Trophoblast cell (in vitro differentiated cells and primary cell): ENCODE data around the gene KRTAP5-11.
"Not testable (repeated sequence)": the region's sequence is repeated elsewhere in the genome, so short reads cannot be mapped to it uniquely, and the experiment has no call there.

Source experiments
- DNase-seq, 2 donors: peaks; one replicate each; pipeline ENCODE4 v3.0.0-alpha.2; 2016
- H2AFZ ChIP-seq: 2 replicates; pipeline ENCODE4 v1.6.1; 2013; ENCODE audit warnings: low read length, moderate library complexity, mild to moderate bottlenecking; ENCODE audit not compliant: insufficient read depth, poor library complexity
- H2AK5ac ChIP-seq: 2 replicates; pipeline ENCODE4 v1.6.1; 2013; ENCODE audit warnings: mild to moderate bottlenecking, low read length
- H2BK120ac ChIP-seq: 2 replicates; pipeline ENCODE4 v1.6.1; 2013; ENCODE audit warnings: low read length, mild to moderate bottlenecking, moderate library complexity; ENCODE audit not compliant: insufficient read depth, poor library complexity
- H2BK12ac ChIP-seq: 2 replicates; pipeline ENCODE4 v1.6.1; 2013; ENCODE audit warnings: mild to moderate bottlenecking, low read length, moderate library complexity
- H2BK5ac ChIP-seq: 2 replicates; pipeline ENCODE4 v1.6.1; 2013; ENCODE audit warnings: low read length, low read depth, moderate library complexity, mild to moderate bottlenecking; ENCODE audit not compliant: poor library complexity
- H3K14ac ChIP-seq: 2 replicates; pipeline ENCODE4 v1.6.1; 2013; ENCODE audit warnings: mild to moderate bottlenecking, low read length
- H3K18ac ChIP-seq: 2 replicates; pipeline ENCODE4 v1.6.1; 2013; ENCODE audit warnings: mild to moderate bottlenecking, low read length
- H3K23ac ChIP-seq: 2 replicates; pipeline ENCODE4 v1.6.1; 2013; ENCODE audit warnings: low read length
- H3K27ac ChIP-seq: 2 replicates; pipeline ENCODE4 v1.5.1; 2013; ENCODE audit warnings: low read depth, mild to moderate bottlenecking, inconsistent platforms, low read length, moderate library complexity
- H3K27me3 ChIP-seq: 2 replicates; pipeline ENCODE4 v1.6.1; 2013; ENCODE audit warnings: inconsistent platforms, mild to moderate bottlenecking, low read length, moderate library complexity; ENCODE audit not compliant: insufficient read depth
- H3K36me3 ChIP-seq, 2 experiments: 1 replicate in 1 of 2; 2 replicates in 1 of 2; pipeline ENCODE4 v1.6.1; 2013; ENCODE audit warnings: low read length in 2 of 2, mild to moderate bottlenecking in 2 of 2, moderate library complexity in 1 of 2; ENCODE audit not compliant: insufficient read depth in 2 of 2, control insufficient read depth in 1 of 2
- H3K4ac ChIP-seq: 2 replicates; pipeline ENCODE4 v1.6.1; 2013; ENCODE audit warnings: low read depth, mild to moderate bottlenecking, low read length, moderate library complexity
- H3K4me1 ChIP-seq, 2 experiments: 1 replicate in 1 of 2; 2 replicates in 1 of 2; pipeline ENCODE4 v1.6.1; 2013; ENCODE audit warnings: low read length in 2 of 2, mild to moderate bottlenecking in 2 of 2, moderate library complexity in 1 of 2; ENCODE audit not compliant: insufficient read depth in 2 of 2, control insufficient read depth in 1 of 2
- H3K4me2 ChIP-seq: 2 replicates; pipeline ENCODE4 v1.6.1; 2013; ENCODE audit warnings: inconsistent platforms, mild to moderate bottlenecking, low read length, moderate library complexity
- H3K4me3 ChIP-seq: 2 replicates; pipeline ENCODE4 v1.5.1; 2013; ENCODE audit warnings: mild to moderate bottlenecking, low read depth, low read length, inconsistent platforms
- H3K79me1 ChIP-seq: one replicate; pipeline ENCODE4 v1.6.1; 2013; ENCODE audit warnings: low read length
- H3K79me2 ChIP-seq: 2 replicates; pipeline ENCODE4 v1.6.1; 2013; ENCODE audit warnings: low read length, mild to moderate bottlenecking; ENCODE audit not compliant: control insufficient read depth, insufficient read depth, poor library complexity
- H3K9ac ChIP-seq: 2 replicates; pipeline ENCODE4 v1.6.1; 2013; ENCODE audit warnings: mild to moderate bottlenecking, low read length
- H3K9me3 ChIP-seq: 2 replicates; pipeline ENCODE4 v1.6.1; 2013; ENCODE audit warnings: low read depth, mild to moderate bottlenecking, control low read depth, inconsistent platforms, low read length; ENCODE audit not compliant: insufficient read depth
- H4K12ac ChIP-seq: 2 replicates; pipeline ENCODE4 v1.6.1; 2013; ENCODE audit warnings: low read depth, mild to moderate bottlenecking, low read length, moderate library complexity
- H4K8ac ChIP-seq: 2 replicates; pipeline ENCODE4 v1.6.1; 2013; ENCODE audit warnings: low read depth, mild to moderate bottlenecking, low read length, moderate library complexity
- H4K91ac ChIP-seq: one replicate; pipeline ENCODE4 v1.6.1; 2013; ENCODE audit warnings: low read depth, mild to moderate bottlenecking, low read length, moderate library complexity
- WGBS: extraction: QIAGEN DNeasy Blood & Tissue Kit; methylation state at CpG from one replicate; pipeline ENCODE4 v1.1.7; 2013; ENCODE audit warnings: missing lambda C conversion rate; ENCODE audit not compliant: insufficient read length, insufficient coverage; ENCODE audit errors: extremely low coverage; 5-methylcytosine and 5-hydroxymethylcytosine counted together

KRTAP5-11 gene

GRCh38 chr11:71576688-71577465 is 5.8 kb downstream of the KRTAP5-11 start:
- H4K12ac ChIP-seq, H2BK12ac ChIP-seq, H3K79me2 ChIP-seq, H3K4me2 ChIP-seq, H3K27ac ChIP-seq, H2BK5ac ChIP-seq, H2AK5ac ChIP-seq, H3K4me1 ChIP-seq, H3K9me3 ChIP-seq, H2BK120ac ChIP-seq, H2AFZ ChIP-seq, H3K4me3 ChIP-seq, H3K27me3 ChIP-seq, H3K14ac ChIP-seq, H3K79me1 ChIP-seq, H4K8ac ChIP-seq, H3K9ac ChIP-seq, H4K91ac ChIP-seq, H3K4ac ChIP-seq, H3K23ac ChIP-seq, H3K18ac ChIP-seq, H3K36me3 ChIP-seq, DNase-seq: not testable (repeated sequence)
- WGBS, result no CpG with 5 or more reads among the region's 41 CpGs

- peaks cover 0 to 2% of the 10 kb centered on the region in 2 experiments for H3K4me1 ChIP-seq
- no peaks in the 10 kb centered on the region for H3K79me1 ChIP-seq
- H3K36me3 ChIP-seq, result no peaks in the 10 kb centered on the region
- H3K14ac ChIP-seq, result no peak overlapping the region
- WGBS, result no CpG with 5 or more reads among the region's 4 CpGs
- H3K27me3 ChIP-seq, result no peaks in the 10 kb centered on the region
- no peak overlapping the region for H4K12ac ChIP-seq
- DNase-seq, result no peak
- H4K8ac ChIP-seq, result no peak overlapping the region
- no peak overlapping the region for H3K4me3 ChIP-seq
- H3K18ac ChIP-seq, result no peak overlapping the region
- H3K79me2 ChIP-seq, result no peaks in the 10 kb centered on the region
- H3K23ac ChIP-seq, result no peak overlapping the region
- no peak overlapping the region for H2BK120ac ChIP-seq
- no peak overlapping the region for H2BK5ac ChIP-seq
- no peak overlapping the region for H2AFZ ChIP-seq
- no peak overlapping the region for H3K4ac ChIP-seq
- no peak overlapping the region for H3K4me2 ChIP-seq
- peak overlapping the region; percentile 53 for H3K9ac ChIP-seq
- no peak overlapping the region for H4K91ac ChIP-seq
- H3K9me3 ChIP-seq, result peaks cover 5% of the 10 kb centered on the region
- H3K27ac ChIP-seq, result no peak overlapping the region
- no peak overlapping the region for H2AK5ac ChIP-seq
- H2BK12ac ChIP-seq, result no peak overlapping the region
Measured at GRCh38 chr11:71575723-71576424, 6.8 kb downstream of the KRTAP5-11 start.

GRCh38 chr11:71574418-71574817 is 8.3 kb downstream of the KRTAP5-11 start:
- no peak overlapping the region for H3K4me2 ChIP-seq
- no peaks in the 10 kb centered on the region for H3K79me1 ChIP-seq
- no peaks in the 10 kb centered on the region for H3K27me3 ChIP-seq
- no peak for DNase-seq
- H3K23ac ChIP-seq, result no peak overlapping the region
- H3K9ac ChIP-seq, result no peak overlapping the region
- H3K27ac ChIP-seq, result no peak overlapping the region
- no peak overlapping the region for H2BK120ac ChIP-seq
- H3K36me3 ChIP-seq, result no peaks in the 10 kb centered on the region
- no peak overlapping the region for H3K4ac ChIP-seq
- peaks cover 5% of the 10 kb centered on the region for H3K9me3 ChIP-seq
- no peak overlapping the region for H2BK5ac ChIP-seq
- H2AK5ac ChIP-seq, result no peak overlapping the region
- H4K12ac ChIP-seq, result no peak overlapping the region
- H3K79me2 ChIP-seq, result no peaks in the 10 kb centered on the region
- H3K14ac ChIP-seq, result no peak overlapping the region
- H2BK12ac ChIP-seq, result no peak overlapping the region
- H3K4me1 ChIP-seq, result no peaks in the 10 kb centered on the region
- no CpG with 5 or more reads among the region's 5 CpGs for WGBS
- no peak overlapping the region for H4K91ac ChIP-seq
- H2AFZ ChIP-seq, result no peak overlapping the region
- no peak overlapping the region for H4K8ac ChIP-seq
- H3K4me3 ChIP-seq, result no peak overlapping the region
- H3K18ac ChIP-seq, result no peak overlapping the region

GRCh38 chr11:71572811-71573210 is 9.9 kb downstream of the KRTAP5-11 start:
- Histone ChIP-seq H4K91ac (no peak overlapping the region), H3K4me1 (no peaks in the 10 kb centered on the region), H2BK120ac (no peak overlapping the region), H3K79me1 (no peaks in the 10 kb centered on the region), H3K14ac (no peak overlapping the region), H2BK12ac (no peak overlapping the region), H3K23ac (no peak overlapping the region), H2AK5ac (no peak overlapping the region), H3K4me2 (no peak overlapping the region), H3K18ac (no peak overlapping the region), H3K36me3 (no peaks in the 10 kb centered on the region), H2BK5ac (no peak overlapping the region), H3K79me2 (no peaks in the 10 kb centered on the region), H4K12ac (no peak overlapping the region), H2AFZ (no peak overlapping the region), H3K9ac (no peak overlapping the region), H3K4ac (no peak overlapping the region), H3K27me3 (no peaks in the 10 kb centered on the region), H3K9me3 (peaks cover 5% of the 10 kb centered on the region), H3K27ac (no peak overlapping the region), H4K8ac (no peak overlapping the region), H3K4me3 (no peak overlapping the region)
- no CpG with 5 or more reads among the region's 11 CpGs for WGBS
- no peak for DNase-seq
